Fibroblast of villous mesenchyme (primary cell): ENCODE results near the gene MBOAT2. TPM values are rescaled to one million over a fixed set of nuclear protein-coding genes. Genes with fewer than 3 reads are reported as not detected.

Experiments used
- DNase-seq: peaks from one replicate; pipeline ENCODE4 v3.0.0-alpha.2; 2010; ENCODE audit warnings: low read depth
- H3K4me3 ChIP-seq: 2 replicates; pipeline ENCODE4 v1.5.1; 2011; ENCODE audit warnings: low read depth, mild to moderate bottlenecking, low read length
- total RNA-seq: library from RNA; depleted of rRNA; stranded (reverse); fragments of >200 nt; gene quantifications from 2 replicates; pipeline ENCODE4 v1.2.3, GENCODE V29; 2012
- TF ChIP-seq, protein P1 (sequence below): IDR thresholded peaks from 2 replicates; pipeline ENCODE4 v1.5.1; 2012; ENCODE audit warnings: low read depth, mild to moderate bottlenecking, low read length; ENCODE audit not compliant: insufficient read depth

MBOAT2 gene
- total RNA-seq, 1 donor: 72.5 TPM

DNA sequence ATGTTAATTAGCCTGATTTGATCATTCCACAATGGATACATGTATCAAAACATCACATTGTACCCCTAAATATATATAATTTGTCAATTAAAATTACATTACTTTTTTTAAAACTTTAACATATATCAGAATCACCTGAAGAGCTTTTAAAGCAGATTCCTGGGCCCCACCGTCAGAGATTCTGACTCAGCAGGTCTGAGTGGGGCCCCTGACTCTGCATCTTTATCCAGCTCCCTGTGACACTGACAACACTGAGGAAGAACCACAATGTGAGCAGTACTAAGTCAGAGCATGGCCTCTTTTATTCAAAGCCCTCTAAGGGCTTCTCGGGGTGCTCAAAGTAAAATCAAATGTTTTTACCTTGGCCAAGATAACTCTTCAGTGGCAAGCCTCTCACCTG is 175.8 kb downstream of the MBOAT2 start:
- TF ChIP-seq, protein P1, sequence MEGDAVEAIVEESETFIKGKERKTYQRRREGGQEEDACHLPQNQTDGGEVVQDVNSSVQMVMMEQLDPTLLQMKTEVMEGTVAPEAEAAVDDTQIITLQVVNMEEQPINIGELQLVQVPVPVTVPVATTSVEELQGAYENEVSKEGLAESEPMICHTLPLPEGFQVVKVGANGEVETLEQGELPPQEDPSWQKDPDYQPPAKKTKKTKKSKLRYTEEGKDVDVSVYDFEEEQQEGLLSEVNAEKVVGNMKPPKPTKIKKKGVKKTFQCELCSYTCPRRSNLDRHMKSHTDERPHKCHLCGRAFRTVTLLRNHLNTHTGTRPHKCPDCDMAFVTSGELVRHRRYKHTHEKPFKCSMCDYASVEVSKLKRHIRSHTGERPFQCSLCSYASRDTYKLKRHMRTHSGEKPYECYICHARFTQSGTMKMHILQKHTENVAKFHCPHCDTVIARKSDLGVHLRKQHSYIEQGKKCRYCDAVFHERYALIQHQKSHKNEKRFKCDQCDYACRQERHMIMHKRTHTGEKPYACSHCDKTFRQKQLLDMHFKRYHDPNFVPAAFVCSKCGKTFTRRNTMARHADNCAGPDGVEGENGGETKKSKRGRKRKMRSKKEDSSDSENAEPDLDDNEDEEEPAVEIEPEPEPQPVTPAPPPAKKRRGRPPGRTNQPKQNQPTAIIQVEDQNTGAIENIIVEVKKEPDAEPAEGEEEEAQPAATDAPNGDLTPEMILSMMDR: no peak
- no peak for DNase-seq
- H3K4me3 ChIP-seq: no peak overlapping the region

DNA sequence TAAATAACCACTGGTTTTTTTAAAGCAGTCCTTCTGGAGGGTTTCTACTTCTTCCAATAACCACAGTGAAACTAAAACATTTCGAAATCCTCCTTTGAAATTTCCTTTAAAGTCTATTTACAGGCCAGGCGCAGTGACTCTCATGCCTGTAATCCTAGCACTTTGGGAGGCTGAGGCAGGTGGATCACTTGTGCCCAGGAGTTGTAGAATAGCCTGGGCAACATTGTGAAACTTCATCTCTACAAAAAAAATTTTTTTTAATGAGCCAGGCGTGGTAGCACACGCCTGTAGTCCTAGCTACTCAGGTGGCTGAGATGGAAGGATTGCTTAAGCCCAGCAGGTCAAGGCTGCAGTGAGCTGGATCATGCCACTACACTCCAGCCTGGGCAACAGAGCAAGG is 181.3 kb downstream of the MBOAT2 start:
- peak; percentile 70 for DNase-seq
- TF ChIP-seq, protein P1: no peak
- H3K4me3 ChIP-seq: no peak overlapping the region

DNA sequence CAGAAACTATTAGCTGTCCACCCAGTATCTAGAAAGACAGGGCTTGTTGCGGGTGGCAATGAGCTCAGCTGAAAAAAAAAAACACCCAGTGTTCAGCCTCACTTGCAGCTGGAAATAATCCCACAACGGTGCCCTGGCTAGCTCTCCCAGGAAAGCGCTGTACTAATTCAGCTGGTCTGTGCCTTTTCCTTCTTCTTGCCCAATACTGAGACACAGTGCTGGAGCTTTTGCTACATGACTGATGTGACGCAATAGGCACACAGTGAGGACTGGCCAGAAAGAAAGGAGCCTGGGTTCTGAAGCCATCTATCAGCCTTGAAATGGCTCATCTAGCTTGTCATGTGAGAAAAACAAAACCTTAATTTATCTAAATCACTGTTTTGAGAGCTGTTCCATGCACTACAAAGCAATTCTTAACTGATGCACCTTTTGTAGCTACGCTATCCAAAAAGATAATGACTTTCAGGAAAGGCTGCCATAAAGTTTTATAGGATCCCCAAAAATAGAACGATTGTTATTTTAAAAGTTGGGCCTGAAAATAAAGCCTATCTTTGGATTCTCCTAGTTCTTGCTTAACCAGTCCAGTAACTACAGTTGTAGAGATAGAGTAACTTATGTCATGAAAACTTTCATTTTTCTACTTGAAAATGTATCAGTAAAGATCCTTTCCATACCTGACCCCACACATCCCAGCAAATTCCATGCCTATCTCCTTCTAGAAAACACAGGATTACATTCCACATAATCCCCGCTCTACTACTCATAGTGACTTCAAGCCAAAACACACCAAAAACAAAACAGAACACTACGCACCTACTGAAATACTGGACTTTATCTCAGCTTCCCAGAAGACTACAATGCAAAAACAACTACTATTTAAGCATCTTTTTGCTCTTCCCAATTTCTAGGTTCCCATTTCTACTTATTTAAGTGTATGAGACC is 181.9 kb downstream of the MBOAT2 start:
- TF ChIP-seq, protein P1: no peak
- DNase-seq: peak; percentile 94
- no peak overlapping the region for H3K4me3 ChIP-seq

DNA sequence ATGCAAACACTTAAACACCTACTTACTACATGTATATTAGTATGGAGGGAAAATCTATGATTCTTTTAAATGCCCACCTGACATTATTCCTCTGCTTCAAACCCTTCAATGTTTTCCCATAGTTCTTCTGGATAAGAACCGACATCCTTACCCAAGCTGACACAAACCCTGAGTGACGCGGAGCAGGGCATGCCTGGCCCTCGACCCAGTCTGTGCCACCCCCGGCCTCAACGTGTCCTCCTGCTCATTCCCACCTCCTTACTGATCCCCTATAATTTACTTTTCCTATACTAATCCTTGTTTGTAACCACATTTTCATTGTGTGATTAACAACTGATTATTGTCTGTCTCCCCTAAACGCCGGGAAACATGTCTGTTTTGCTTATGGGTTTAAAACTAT is 183.5 kb downstream of the MBOAT2 start:
- TF ChIP-seq, protein P1: no peak
- H3K4me3 ChIP-seq: no peak overlapping the region
- no peak for DNase-seq

DNA sequence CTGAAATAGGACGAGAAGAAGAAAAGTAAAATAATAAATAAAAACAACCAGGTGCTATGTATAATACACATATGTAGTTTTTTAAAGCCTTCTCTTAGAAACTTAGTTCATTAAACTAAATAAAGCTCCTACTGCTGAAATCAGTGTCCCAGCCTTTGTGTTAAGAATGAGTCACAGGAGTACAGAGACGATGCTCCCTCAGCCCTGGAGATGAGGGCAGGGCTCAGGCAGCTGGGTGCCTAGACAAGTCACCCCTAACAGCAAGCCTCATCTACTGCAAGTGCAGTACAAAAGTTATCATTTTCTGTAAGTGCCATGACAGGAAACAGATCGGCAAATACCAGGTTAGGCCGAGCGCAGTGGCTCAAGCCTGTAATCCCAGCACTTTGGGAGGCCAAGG is 184.3 kb downstream of the MBOAT2 start:
- H3K4me3 ChIP-seq: no peak overlapping the region
- no peak for DNase-seq
- TF ChIP-seq, protein P1: no peak

DNA sequence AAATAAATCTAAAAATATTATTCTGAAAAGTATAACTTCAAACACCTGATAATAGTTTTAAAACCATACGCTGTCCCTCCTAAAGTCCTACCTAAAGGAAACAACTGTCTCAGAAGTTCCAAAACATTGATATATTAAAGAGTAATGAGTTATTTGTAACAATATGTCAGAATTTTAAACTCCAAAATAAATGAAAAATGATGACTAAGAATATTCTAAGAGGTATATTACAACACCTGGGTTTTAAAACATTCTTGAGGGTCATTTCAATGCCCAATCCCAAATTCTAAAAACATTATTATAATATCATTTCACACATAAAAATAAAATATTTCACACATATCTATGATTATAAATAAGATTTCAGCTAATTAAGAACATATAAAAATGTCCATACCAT is 186.3 kb downstream of the MBOAT2 start:
- TF ChIP-seq, protein P1: no peak
- DNase-seq: no peak
- H3K4me3 ChIP-seq: no peak overlapping the region
